ENCODE results near the gene SHH. TPM values are rescaled to one million over a fixed set of nuclear protein-coding genes. Genes with fewer than 3 reads are reported as not detected.

SHH gene
- total RNA-seq, 5 donors from 2014 or later (not counting 1 experiment from before 2014, with no cell fraction given), result 0.06 TPM; not detected in 4

GRCh38 chr7:155792315-155792960 lies 19.8 kb downstream of the SHH start:
- WGBS (ENCODE audit: insufficient coverage), result 84% methylated on average over 5 of the region's 14 CpGs
- Histone ChIP-seq H3K36me3 (ENCODE audit: control insufficient read depth in 2 of 2, extremely low read depth in 1 of 2, insufficient read depth in 1 of 2, low read length in 1 of 2) (peaks cover 0 to 3% of the 10 kb centered on the region in 2 donors), H3K27ac (ENCODE audit: low read length) (no peak overlapping the region), H3K27me3 (replicated peaks in 1 of 2; ENCODE audit: control insufficient read depth in 2 of 2, extremely low read depth in 1 of 2, insufficient read depth in 2 of 2, low read length in 1 of 2) (peaks cover 0 to 25% of the 10 kb centered on the region in 2 experiments), H3K4me3 (ENCODE audit: control insufficient read depth in 1 of 2, extremely low read depth in 1 of 2, low read length in 1 of 2) (no peak overlapping the region), H3K4me1 (ENCODE audit: control insufficient read depth in 1 of 2, extremely low read depth in 1 of 2, insufficient read depth in 2 of 2, low read length in 2 of 2) (peaks cover 0 to 9% of the 10 kb centered on the region in 2 experiments), H3K9me3 (no peaks in the 10 kb centered on the region)
- Mint-ChIP-seq H3K27me3 (peaks cover 0 to 8% of the 10 kb centered on the region in 2 donors), H3K36me3 (no peaks in the 10 kb centered on the region), H3K9me3 (no peaks in the 10 kb centered on the region), H3K4me1 (peaks cover 4 to 6% (median 5%) of the 10 kb centered on the region in 3 donors), H3K4me3 (no peak overlapping the region), H3K27ac (no peak overlapping the region)
- ATAC-seq (replicated peaks in 1 of 4) (no peak), DNase-seq (no peak)
- POLR2A ChIA-PET, result no interaction called here
- CTCF ChIA-PET, result no interaction called here

GRCh38 chr7:155791836-155792235 lies 20.4 kb downstream of the SHH start:
- no peak overlapping the region for H3K27ac Mint-ChIP-seq
- Histone ChIP-seq H3K9me3 (no peaks in the 10 kb centered on the region), H3K4me3 (ENCODE audit: control insufficient read depth in 1 of 2, extremely low read depth in 1 of 2, low read length in 1 of 2) (no peak overlapping the region), H3K36me3 (ENCODE audit: control insufficient read depth in 2 of 2, extremely low read depth in 1 of 2, insufficient read depth in 1 of 2, low read length in 1 of 2) (peaks cover 0 to 3% of the 10 kb centered on the region in 2 donors), H3K27ac (ENCODE audit: low read length) (no peak overlapping the region), H3K4me1 (ENCODE audit: control insufficient read depth in 1 of 2, extremely low read depth in 1 of 2, insufficient read depth in 2 of 2, low read length in 2 of 2) (peaks cover 0 to 6% of the 10 kb centered on the region in 2 experiments), H3K27me3 (replicated peaks in 1 of 2; ENCODE audit: control insufficient read depth in 2 of 2, extremely low read depth in 1 of 2, insufficient read depth in 2 of 2, low read length in 1 of 2) (peaks cover under 1 to 22% of the 10 kb centered on the region in 2 experiments)
- H3K9me3 Mint-ChIP-seq, result no peaks in the 10 kb centered on the region
- no peaks in the 10 kb centered on the region for H3K36me3 Mint-ChIP-seq
- CTCF ChIA-PET, result no interaction called here
- peaks cover 0 to 8% of the 10 kb centered on the region in 2 donors for H3K27me3 Mint-ChIP-seq
- no peak overlapping the region for H3K4me3 Mint-ChIP-seq
- 100% methylated on average over 1 of the region's 7 CpGs for WGBS (ENCODE audit: insufficient coverage)
- no peak for ATAC-seq (replicated peaks in 1 of 4)
- DNase-seq, result no peak
- peaks cover 4 to 6% (median 6%) of the 10 kb centered on the region in 3 donors for H3K4me1 Mint-ChIP-seq
- POLR2A ChIA-PET, result no interaction called here

- POLR2A ChIA-PET, result no interaction called here
- CTCF ChIA-PET, result no interaction called here
- Histone ChIP-seq H3K27me3 (replicated peaks in 1 of 2; ENCODE audit: control insufficient read depth in 2 of 2, extremely low read depth in 1 of 2, insufficient read depth in 2 of 2, low read length in 1 of 2) (peaks cover 2 to 21% of the 10 kb centered on the region in 2 experiments), H3K4me3 (ENCODE audit: control insufficient read depth in 1 of 2, extremely low read depth in 1 of 2, low read length in 1 of 2) (no peak overlapping the region), H3K27ac (ENCODE audit: low read length) (no peak overlapping the region), H3K9me3 (no peaks in the 10 kb centered on the region), H3K4me1 (ENCODE audit: control insufficient read depth in 1 of 2, extremely low read depth in 1 of 2, insufficient read depth in 2 of 2, low read length in 2 of 2) (peaks cover 0 to 6% of the 10 kb centered on the region in 2 experiments), H3K36me3 (ENCODE audit: control insufficient read depth in 2 of 2, extremely low read depth in 1 of 2, insufficient read depth in 1 of 2, low read length in 1 of 2) (peaks cover 0 to 3% of the 10 kb centered on the region in 2 donors)
- 87% methylated on average over 6 of the region's 19 CpGs for WGBS (ENCODE audit: insufficient coverage)
- H3K9me3 Mint-ChIP-seq, result no peaks in the 10 kb centered on the region
- ATAC-seq (replicated peaks in 1 of 4) (no peak), DNase-seq (no peak)
- H3K27ac Mint-ChIP-seq, result no peak overlapping the region
- H3K4me1 Mint-ChIP-seq, result peaks cover 5 to 8% (median 7%) of the 10 kb centered on the region in 3 donors
- H3K36me3 Mint-ChIP-seq, result no peaks in the 10 kb centered on the region
- H3K4me3 Mint-ChIP-seq, result no peak overlapping the region
- H3K27me3 Mint-ChIP-seq, result peaks cover under 1 to 9% of the 10 kb centered on the region in 2 donors
Observed at GRCh38 chr7:155791214-155791737, 21.0 kb downstream of the SHH start.

GRCh38 chr7:155790666-155791065 lies 21.6 kb downstream of the SHH start:
- Mint-ChIP-seq H3K36me3 (no peaks in the 10 kb centered on the region), H3K9me3 (no peaks in the 10 kb centered on the region), H3K27ac (no peak overlapping the region), H3K27me3 (peaks cover 6 to 10% of the 10 kb centered on the region in 2 donors), H3K4me1 (peaks cover 11 to 13% (median 11%) of the 10 kb centered on the region in 3 donors), H3K4me3 (no peak overlapping the region)
- H3K4me1 ChIP-seq (ENCODE audit: control insufficient read depth in 1 of 2, extremely low read depth in 1 of 2, insufficient read depth in 2 of 2, low read length in 2 of 2), result peaks cover 0 to 6% of the 10 kb centered on the region in 2 experiments
- H3K4me3 ChIP-seq (ENCODE audit: control insufficient read depth in 1 of 2, extremely low read depth in 1 of 2, low read length in 1 of 2), result no peak overlapping the region
- no peak for ATAC-seq (replicated peaks in 1 of 4)
- H3K9me3 ChIP-seq, result no peaks in the 10 kb centered on the region
- ChIA-PET CTCF (no interaction called here), POLR2A (no interaction called here)
- DNase-seq, result no peak
- no CpG with 5 or more reads among the region's 8 CpGs for WGBS (ENCODE audit: insufficient coverage)
- peaks cover 0 to 3% of the 10 kb centered on the region in 2 donors for H3K36me3 ChIP-seq (ENCODE audit: control insufficient read depth in 2 of 2, extremely low read depth in 1 of 2, insufficient read depth in 1 of 2, low read length in 1 of 2)
- no peak overlapping the region for H3K27ac ChIP-seq (ENCODE audit: low read length)
- H3K27me3 ChIP-seq (replicated peaks in 1 of 2; ENCODE audit: control insufficient read depth in 2 of 2, extremely low read depth in 1 of 2, insufficient read depth in 2 of 2, low read length in 1 of 2), result peaks cover 2 to 15% of the 10 kb centered on the region in 2 experiments

- no peaks in the 10 kb centered on the region for H3K9me3 Mint-ChIP-seq
- Histone ChIP-seq H3K4me3 (ENCODE audit: control insufficient read depth in 1 of 2, extremely low read depth in 1 of 2, low read length in 1 of 2) (no peak overlapping the region), H3K4me1 (ENCODE audit: control insufficient read depth in 1 of 2, extremely low read depth in 1 of 2, insufficient read depth in 2 of 2, low read length in 2 of 2) (peaks cover 0 to 6% of the 10 kb centered on the region in 2 experiments), H3K36me3 (ENCODE audit: control insufficient read depth in 2 of 2, extremely low read depth in 1 of 2, insufficient read depth in 1 of 2, low read length in 1 of 2) (peaks cover 2 to 3% of the 10 kb centered on the region in 2 donors), H3K9me3 (no peaks in the 10 kb centered on the region), H3K27ac (ENCODE audit: low read length) (no peak overlapping the region), H3K27me3 (replicated peaks in 1 of 2; ENCODE audit: control insufficient read depth in 2 of 2, extremely low read depth in 1 of 2, insufficient read depth in 2 of 2, low read length in 1 of 2) (peaks cover 2 to 10% of the 10 kb centered on the region in 2 experiments)
- ATAC-seq (replicated peaks in 1 of 4) (peak in 1 of 4 experiments; percentile 13), DNase-seq (no peak)
- H3K4me3 Mint-ChIP-seq, result peak overlapping the region in 1 of 3 donors; percentile 34
- POLR2A ChIA-PET, result no interaction called here
- H3K27me3 Mint-ChIP-seq, result peaks cover 6 to 7% of the 10 kb centered on the region in 2 donors
- peaks cover 11 to 13% (median 11%) of the 10 kb centered on the region in 3 donors for H3K4me1 Mint-ChIP-seq
- WGBS (ENCODE audit: insufficient coverage), result 92% methylated on average over 24 of the region's 29 CpGs
- H3K27ac Mint-ChIP-seq, result peak overlapping the region in 1 of 2 donors; percentile 11
- peaks cover under 1% of the 10 kb centered on the region for H3K36me3 Mint-ChIP-seq
- CTCF ChIA-PET, result no interaction called here
Observed at GRCh38 chr7:155789001-155789725, 23.1 kb downstream of the SHH start.

- Mint-ChIP-seq H3K27ac (no peak overlapping the region), H3K4me3 (peak overlapping the region in 1 of 3 donors; percentile 34), H3K4me1 (peaks cover 11 to 13% (median 11%) of the 10 kb centered on the region in 3 donors), H3K9me3 (no peaks in the 10 kb centered on the region), H3K36me3 (peaks cover 6% of the 10 kb centered on the region), H3K27me3 (peaks cover 6 to 7% of the 10 kb centered on the region in 2 donors)
- Histone ChIP-seq H3K27ac (ENCODE audit: low read length) (no peak overlapping the region), H3K4me3 (ENCODE audit: control insufficient read depth in 1 of 2, extremely low read depth in 1 of 2, low read length in 1 of 2) (no peak overlapping the region), H3K27me3 (replicated peaks in 1 of 2; ENCODE audit: control insufficient read depth in 2 of 2, extremely low read depth in 1 of 2, insufficient read depth in 2 of 2, low read length in 1 of 2) (peaks cover 2 to 10% of the 10 kb centered on the region in 2 experiments), H3K9me3 (no peaks in the 10 kb centered on the region), H3K4me1 (ENCODE audit: control insufficient read depth in 1 of 2, extremely low read depth in 1 of 2, insufficient read depth in 2 of 2, low read length in 2 of 2) (peaks cover 0 to 6% of the 10 kb centered on the region in 2 experiments), H3K36me3 (ENCODE audit: control insufficient read depth in 2 of 2, extremely low read depth in 1 of 2, insufficient read depth in 1 of 2, low read length in 1 of 2) (peaks cover 3 to 6% of the 10 kb centered on the region in 2 donors)
- ATAC-seq (replicated peaks in 1 of 4) (no peak), DNase-seq (no peak)
- CTCF ChIA-PET, result no interaction called here
- POLR2A ChIA-PET, result no interaction called here
- 94% methylated on average over 21 of the region's 22 CpGs for WGBS (ENCODE audit: insufficient coverage)
Observed at GRCh38 chr7:155788616-155789000, 23.7 kb downstream of the SHH start.

All from T-cell (primary cell).